Upper lobe of right lung (tissue), 1 donor: Measurements from ENCODE around the gene AFMID. TPM values are rescaled to one million over a fixed set of nuclear protein-coding genes. Genes with fewer than 3 reads are reported as not detected.

Experiments
- ATAC-seq: fragments of 200-7000 bp; cut with Tn5 transposase; one replicate; pipeline ENCODE4 v1.9.1; 2020; ENCODE audit warnings: mild to moderate bottlenecking, moderate library complexity
- DNase-seq: peaks from one replicate; pipeline ENCODE4 v3.0.0-alpha.2; 2020
- H3K27ac ChIP-seq: fragments of 200-600 bp; one replicate; pipeline ENCODE4 v1.8.0; 2022
- H3K27me3 ChIP-seq: fragments of 200-600 bp; one replicate; pipeline ENCODE4 v1.8.0; 2022; ENCODE audit warnings: mild to moderate bottlenecking
- H3K36me3 ChIP-seq: fragments of 200-600 bp; one replicate; pipeline ENCODE4 v1.8.0; 2022
- H3K4me1 ChIP-seq: fragments of 200-600 bp; one replicate; pipeline ENCODE4 v1.8.0; 2022
- H3K4me3 ChIP-seq: fragments of 200-600 bp; one replicate; pipeline ENCODE4 v1.8.0; 2022; ENCODE audit warnings: mild to moderate bottlenecking
- H3K9me3 ChIP-seq: fragments of 200-600 bp; one replicate; pipeline ENCODE4 v1.8.0; 2022
- intact Hi-C: fragments of 100-400 bp; cut with DNase I; formaldehyde crosslinking; loops from one replicate; pipeline ENCODE4 v1.11.0; 2022
- total RNA-seq: library from RNA; stranded (reverse); fragmentation: NEBNext Ultra II Directional; extraction: Animal tissue kit (Norgen Biotek cat#: 25700); gene quantifications from one replicate; pipeline ENCODE4 v1.2.1, GENCODE V29; 2021
- TF ChIP-seq, protein P1 (sequence below): fragments of 200-600 bp; IDR thresholded peaks from one replicate; pipeline ENCODE4 v1.8.0; 2022; ENCODE audit warnings: antibody characterized with exemption
- donor health status: DM: no; HTN: yes; CAD: no; lungs with severe emphysema.

Gene AFMID
- total RNA-seq, 1 donor from 2014 or later = 32.5 TPM

DNA sequence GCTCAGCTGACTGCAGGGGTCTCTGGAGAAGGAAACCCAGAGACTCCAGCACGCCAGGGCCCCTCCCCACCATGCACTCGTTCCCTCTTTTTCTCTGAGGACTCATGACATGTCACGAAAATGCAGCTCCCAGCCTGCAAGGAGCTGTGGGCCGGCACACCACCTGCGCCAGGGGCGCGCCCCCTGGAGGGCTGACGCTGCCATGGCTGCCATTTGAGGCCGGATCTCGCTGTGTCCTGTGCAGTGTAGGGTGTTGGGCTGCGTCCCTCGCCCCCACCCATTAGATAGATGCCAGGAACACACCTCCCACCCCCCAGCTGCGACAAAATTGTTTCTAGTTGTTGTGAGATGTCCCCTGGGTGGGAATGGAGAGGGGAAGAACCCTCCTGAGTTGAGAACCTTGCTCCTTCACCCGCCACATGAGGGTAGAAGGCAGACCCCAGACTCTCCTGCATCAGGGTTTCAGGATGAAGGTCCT, 10.6 kb upstream of the AFMID start:
- H3K36me3 ChIP-seq = peaks cover 15% of the 10 kb centered on the region
- peak; percentile 91 for DNase-seq
- peaks cover 75% of the 10 kb centered on the region for H3K4me1 ChIP-seq
- no peaks in the 10 kb centered on the region for H3K9me3 ChIP-seq
- H3K27me3 ChIP-seq = no peaks in the 10 kb centered on the region
- TF ChIP-seq, protein P1, sequence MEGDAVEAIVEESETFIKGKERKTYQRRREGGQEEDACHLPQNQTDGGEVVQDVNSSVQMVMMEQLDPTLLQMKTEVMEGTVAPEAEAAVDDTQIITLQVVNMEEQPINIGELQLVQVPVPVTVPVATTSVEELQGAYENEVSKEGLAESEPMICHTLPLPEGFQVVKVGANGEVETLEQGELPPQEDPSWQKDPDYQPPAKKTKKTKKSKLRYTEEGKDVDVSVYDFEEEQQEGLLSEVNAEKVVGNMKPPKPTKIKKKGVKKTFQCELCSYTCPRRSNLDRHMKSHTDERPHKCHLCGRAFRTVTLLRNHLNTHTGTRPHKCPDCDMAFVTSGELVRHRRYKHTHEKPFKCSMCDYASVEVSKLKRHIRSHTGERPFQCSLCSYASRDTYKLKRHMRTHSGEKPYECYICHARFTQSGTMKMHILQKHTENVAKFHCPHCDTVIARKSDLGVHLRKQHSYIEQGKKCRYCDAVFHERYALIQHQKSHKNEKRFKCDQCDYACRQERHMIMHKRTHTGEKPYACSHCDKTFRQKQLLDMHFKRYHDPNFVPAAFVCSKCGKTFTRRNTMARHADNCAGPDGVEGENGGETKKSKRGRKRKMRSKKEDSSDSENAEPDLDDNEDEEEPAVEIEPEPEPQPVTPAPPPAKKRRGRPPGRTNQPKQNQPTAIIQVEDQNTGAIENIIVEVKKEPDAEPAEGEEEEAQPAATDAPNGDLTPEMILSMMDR = peak; percentile 94
- intact Hi-C loops = loop anchor here (10.0 kb wide), 1 partner anchor 62 kb away; no protein-coding TSS in a partner anchor
- H3K27ac ChIP-seq = peak overlapping the region; percentile 87
- H3K4me3 ChIP-seq = no peak overlapping the region
- ATAC-seq = peak; percentile 59

DNA sequence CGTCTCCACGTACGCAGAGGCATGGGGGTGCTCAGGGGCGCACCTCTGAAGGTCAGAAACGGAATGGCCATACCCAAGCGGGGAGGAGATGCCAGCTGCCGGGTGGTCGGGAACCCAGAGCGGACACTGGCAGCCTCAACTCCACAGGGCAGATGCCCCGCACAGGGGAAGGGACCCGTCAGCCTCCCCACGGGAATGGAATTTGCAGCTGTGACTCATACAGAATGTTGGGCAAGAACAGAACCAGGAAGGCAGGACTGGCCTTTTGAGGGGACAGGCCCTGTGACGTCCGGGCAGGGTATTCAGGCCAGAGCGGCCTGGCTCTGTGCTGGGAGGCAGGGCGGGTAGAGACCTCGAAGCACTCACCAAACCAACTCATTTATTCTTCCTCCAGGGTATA, 7.8 kb upstream of the AFMID start:
- Histone ChIP-seq H3K27me3 (no peaks in the 10 kb centered on the region), H3K36me3 (no peaks in the 10 kb centered on the region), H3K4me3 (no peak overlapping the region), H3K9me3 (no peaks in the 10 kb centered on the region), H3K4me1 (peaks cover 47% of the 10 kb centered on the region), H3K27ac (peak overlapping the region; percentile 53)
- DNase-seq = peak; percentile 83
- TF ChIP-seq, protein P1 = no peak
- intact Hi-C loops = loop anchor here (10.0 kb wide), 1 partner anchor 65 kb away; no protein-coding TSS in a partner anchor
- peak; percentile 56 for ATAC-seq

DNA sequence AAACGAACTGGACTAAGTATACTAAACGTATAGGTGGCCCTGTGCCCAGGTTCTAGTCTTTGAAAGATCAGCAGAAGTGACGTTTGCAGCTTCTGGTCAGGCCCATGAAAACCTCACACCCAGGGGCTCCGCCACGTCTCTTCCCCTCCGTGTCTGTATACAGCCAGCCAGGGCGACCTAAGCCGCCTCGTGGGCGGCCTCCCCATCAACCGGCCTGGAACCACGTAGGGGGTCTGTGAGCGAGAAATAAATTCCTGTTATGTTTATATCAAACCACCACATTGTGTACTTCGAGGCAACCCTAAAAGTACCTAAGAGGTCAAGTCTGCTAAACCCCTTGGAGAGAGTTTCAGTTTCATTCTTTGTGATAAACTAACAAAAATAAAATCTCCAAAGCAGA, 7.1 kb upstream of the AFMID start:
- Histone ChIP-seq H3K4me1 (peaks cover 40% of the 10 kb centered on the region), H3K36me3 (no peaks in the 10 kb centered on the region), H3K4me3 (peak overlapping the region; percentile 4), H3K9me3 (no peaks in the 10 kb centered on the region), H3K27ac (peak overlapping the region; percentile 53), H3K27me3 (no peaks in the 10 kb centered on the region)
- TF ChIP-seq, protein P1 = no peak
- DNase-seq (no peak), ATAC-seq (no peak)
- intact Hi-C loops = no loop called here

DNA sequence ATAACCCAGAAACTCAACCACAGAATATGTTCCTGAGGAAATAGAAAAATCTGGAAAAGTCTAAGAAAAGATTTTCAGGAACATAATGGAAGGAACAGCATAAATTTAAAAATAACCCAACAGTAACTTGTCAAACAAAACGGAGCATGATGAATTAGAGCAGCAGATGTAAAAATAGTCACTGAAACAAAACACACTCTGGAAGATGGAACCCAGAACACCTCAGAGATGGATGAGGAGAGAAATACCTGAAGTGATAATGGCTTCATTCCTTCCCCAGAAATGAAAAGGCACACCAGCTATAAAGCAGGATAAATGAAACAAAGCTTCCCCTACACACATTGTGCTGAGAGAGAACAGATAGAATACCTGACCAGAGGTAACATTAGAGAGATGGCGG, 6.7 kb upstream of the AFMID start:
- no peaks in the 10 kb centered on the region for H3K36me3 ChIP-seq
- TF ChIP-seq, protein P1 = no peak
- H3K27me3 ChIP-seq = no peaks in the 10 kb centered on the region
- intact Hi-C loops = no loop called here
- H3K27ac ChIP-seq = peak overlapping the region; percentile 53
- ATAC-seq (no peak), DNase-seq (no peak)
- no peaks in the 10 kb centered on the region for H3K9me3 ChIP-seq
- peak overlapping the region; percentile 4 for H3K4me3 ChIP-seq
- peaks cover 35% of the 10 kb centered on the region for H3K4me1 ChIP-seq

DNA sequence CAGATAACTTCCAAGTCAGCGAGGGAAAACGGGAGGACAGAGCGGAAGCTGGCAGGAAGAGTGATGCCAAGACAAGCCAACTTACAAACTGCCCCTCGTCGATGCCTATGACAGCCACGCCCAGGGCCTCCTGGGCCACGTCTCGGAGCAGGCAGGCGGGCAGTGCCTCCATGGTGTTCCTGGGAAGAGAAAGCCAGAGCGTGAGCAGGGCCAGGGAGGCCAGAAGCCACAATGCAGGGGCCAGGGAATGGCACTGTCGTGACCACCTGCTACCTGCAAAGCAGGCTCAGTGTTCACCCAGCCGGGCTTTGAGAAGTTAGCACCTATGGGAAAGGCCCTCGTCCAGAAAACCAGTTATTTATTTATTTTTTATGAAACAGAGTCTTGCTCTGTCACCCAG, 4.7 kb upstream of the AFMID start:
- no peak overlapping the region for H3K27ac ChIP-seq
- DNase-seq (no peak), ATAC-seq (no peak)
- TF ChIP-seq, protein P1 = no peak
- no peaks in the 10 kb centered on the region for H3K27me3 ChIP-seq
- H3K4me1 ChIP-seq = peaks cover 25% of the 10 kb centered on the region
- intact Hi-C loops = no loop called here
- H3K36me3 ChIP-seq = no peaks in the 10 kb centered on the region
- no peak overlapping the region for H3K4me3 ChIP-seq
- H3K9me3 ChIP-seq = no peaks in the 10 kb centered on the region

DNA sequence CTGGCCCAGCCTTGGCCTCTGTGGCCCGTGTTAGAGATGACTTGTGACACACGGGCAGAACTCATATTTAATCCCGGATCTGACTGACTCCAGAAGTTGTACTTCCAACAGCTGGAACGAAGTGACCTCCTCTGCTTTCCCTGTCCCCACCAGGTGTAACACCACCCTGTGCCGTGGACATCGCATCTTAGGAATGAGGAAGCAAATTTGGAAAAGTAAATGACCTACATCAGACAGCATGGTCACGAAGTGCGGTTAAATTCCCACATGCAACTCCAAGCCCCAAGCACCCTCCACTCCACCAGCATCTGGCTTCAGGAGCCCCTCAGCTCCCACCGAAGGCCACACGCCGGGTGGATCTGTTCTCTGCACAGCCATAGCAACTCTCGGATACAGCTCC, 3.2 kb upstream of the AFMID start:
- TF ChIP-seq, protein P1 = no peak
- no peak overlapping the region for H3K27ac ChIP-seq

More for the DNA sequence above, 3.2 kb upstream of the AFMID start:
- no peak for DNase-seq
- intact Hi-C loops = no loop called here
- H3K9me3 ChIP-seq = no peaks in the 10 kb centered on the region
- no peaks in the 10 kb centered on the region for H3K36me3 ChIP-seq
- ATAC-seq = no peak
- no peak overlapping the region for H3K4me3 ChIP-seq
- H3K4me1 ChIP-seq = peaks cover 28% of the 10 kb centered on the region
- no peaks in the 10 kb centered on the region for H3K27me3 ChIP-seq
